ENCODE results near the gene SLC10A2.

Gene SLC10A2

DNA sequence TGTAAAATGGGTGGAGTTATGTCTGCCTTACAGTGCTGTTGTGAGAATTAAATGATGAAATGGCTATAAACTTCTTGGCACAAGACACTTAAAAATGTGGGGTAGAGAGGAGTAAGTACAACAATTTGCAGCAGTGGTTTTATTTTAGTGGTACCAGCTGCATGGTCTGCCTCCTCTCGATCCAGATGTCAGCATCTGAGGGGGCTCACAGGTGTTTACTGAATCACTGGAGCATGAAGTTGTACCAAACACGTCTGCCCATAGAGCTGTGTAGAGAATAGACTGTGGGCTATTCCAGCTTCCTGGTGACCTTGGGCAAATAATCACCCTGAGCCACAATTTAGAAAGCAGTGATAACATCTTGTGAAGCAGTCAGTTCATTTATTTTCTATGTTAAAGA, 11.1 kb downstream of the SLC10A2 start:
- in situ Hi-C loops (cut with HindIII; ENCODE audit: low sequenced_read_pairs), result no loop called here

DNA sequence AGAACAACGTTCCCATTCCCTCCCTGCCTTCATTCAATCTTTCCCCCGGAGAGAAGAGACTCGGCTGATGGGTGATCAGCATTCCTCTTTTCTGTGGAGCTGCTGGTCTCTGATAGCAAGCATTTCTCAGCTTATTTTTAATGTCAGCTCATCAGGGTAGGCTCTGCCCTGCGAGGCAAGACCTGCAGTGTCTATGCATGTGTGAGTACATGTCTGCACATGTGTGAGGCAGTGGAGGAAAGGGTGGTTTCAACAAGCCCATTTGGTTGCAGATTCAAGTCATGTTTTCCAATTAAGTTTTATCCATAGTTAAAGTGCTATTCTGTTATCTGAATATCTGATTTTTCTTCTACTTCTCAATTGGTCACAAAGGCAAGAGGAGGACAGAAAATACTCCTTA, 19.5 kb downstream of the SLC10A2 start:
- in situ Hi-C loops (cut with HindIII; ENCODE audit: low sequenced_read_pairs), result no loop called here

DNA sequence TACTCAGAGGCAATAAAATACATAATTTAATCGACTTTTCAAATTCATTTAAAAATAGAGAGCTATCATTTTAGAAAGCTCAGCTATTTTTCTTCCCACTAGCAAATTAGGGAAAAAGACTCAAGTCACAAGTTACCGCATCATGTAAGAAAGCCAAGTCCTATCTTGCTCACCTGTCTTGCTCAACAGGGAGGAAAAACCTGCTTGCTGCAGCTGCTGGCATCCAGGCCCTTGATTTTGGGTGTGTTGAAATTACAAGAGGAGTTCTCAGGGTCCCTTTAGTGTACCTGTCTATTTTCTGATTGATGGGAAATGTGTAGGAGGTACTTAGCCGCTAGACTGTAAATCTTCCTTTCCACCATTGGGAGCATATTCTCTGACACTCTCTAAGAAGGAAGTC, 22.2 kb downstream of the SLC10A2 start:
- in situ Hi-C loops (cut with HindIII; ENCODE audit: low sequenced_read_pairs), result no loop called here

- in situ Hi-C loops (cut with HindIII; ENCODE audit: low sequenced_read_pairs), result no loop called here
Observed at GRCh38 chr13:103040006-103040405, 26.2 kb downstream of the SLC10A2 start.

- in situ Hi-C loops (cut with HindIII; ENCODE audit: low sequenced_read_pairs), result no loop called here
Observed at GRCh38 chr13:103039183-103039582, 27.0 kb downstream of the SLC10A2 start.

GRCh38 chr13:103036268-103036667, 29.9 kb downstream of the SLC10A2 start:
- in situ Hi-C loops (cut with HindIII; ENCODE audit: low sequenced_read_pairs), result no loop called here

- in situ Hi-C loops (cut with HindIII; ENCODE audit: low sequenced_read_pairs), result no loop called here
Observed at GRCh38 chr13:103033999-103034398, 32.2 kb downstream of the SLC10A2 start.

DNA sequence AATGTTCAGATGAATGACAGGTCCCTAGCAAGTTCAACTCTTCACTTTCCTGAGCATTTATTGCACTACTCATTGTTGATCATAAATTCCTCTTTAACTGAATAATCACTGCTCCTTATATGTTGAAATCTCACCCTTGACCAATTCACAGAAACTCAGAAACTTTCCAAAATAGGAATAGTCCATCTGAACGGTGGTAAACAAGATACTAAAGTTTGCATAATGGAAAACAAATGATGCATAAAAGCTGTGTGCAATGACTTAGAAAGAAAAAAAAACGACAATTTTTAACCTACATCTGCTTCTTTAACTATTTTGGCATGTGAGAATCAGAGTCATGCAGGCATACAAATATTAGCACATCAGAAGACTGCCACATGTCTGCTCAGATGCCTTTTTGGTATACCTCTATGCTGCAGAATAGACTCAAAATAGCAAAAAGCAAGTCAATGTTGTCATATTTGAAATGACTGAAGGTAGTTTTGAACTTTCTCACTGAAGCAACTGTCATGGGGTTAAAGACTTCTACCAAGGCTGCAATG, 34.8 kb downstream of the SLC10A2 start:
- in situ Hi-C loops (cut with HindIII; ENCODE audit: low sequenced_read_pairs), result no loop called here

- in situ Hi-C loops (cut with HindIII; ENCODE audit: low sequenced_read_pairs), result no loop called here
Observed at GRCh38 chr13:103030776-103031175, 35.4 kb downstream of the SLC10A2 start.

GRCh38 chr13:103029798-103030197, 36.4 kb downstream of the SLC10A2 start:
- in situ Hi-C loops (cut with HindIII; ENCODE audit: low sequenced_read_pairs), result no loop called here

DNA sequence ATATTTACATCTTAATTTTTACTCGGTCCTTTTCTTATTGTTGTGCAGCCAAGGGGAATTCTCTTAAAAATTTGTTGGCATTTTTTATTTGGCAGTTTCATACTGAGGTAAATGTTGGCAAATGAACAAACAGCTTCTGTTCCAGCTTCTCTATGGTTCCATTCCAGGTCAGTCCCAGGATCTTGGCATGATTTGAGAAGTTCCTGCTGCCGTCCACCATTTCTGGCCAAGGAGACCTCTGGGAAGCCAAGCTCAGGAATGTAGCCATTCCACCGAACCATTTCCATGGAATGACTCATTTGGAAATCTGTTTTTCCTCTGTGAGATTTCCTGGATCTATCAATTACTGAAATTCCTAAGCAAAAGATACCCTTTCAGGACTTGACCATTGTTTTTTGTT, 43.9 kb downstream of the SLC10A2 start:
- in situ Hi-C loops (cut with HindIII; ENCODE audit: low sequenced_read_pairs), result no loop called here

- in situ Hi-C loops (cut with HindIII; ENCODE audit: low sequenced_read_pairs), result no loop called here
Observed at GRCh38 chr13:103018556-103018955, 47.7 kb downstream of the SLC10A2 start.

DNA sequence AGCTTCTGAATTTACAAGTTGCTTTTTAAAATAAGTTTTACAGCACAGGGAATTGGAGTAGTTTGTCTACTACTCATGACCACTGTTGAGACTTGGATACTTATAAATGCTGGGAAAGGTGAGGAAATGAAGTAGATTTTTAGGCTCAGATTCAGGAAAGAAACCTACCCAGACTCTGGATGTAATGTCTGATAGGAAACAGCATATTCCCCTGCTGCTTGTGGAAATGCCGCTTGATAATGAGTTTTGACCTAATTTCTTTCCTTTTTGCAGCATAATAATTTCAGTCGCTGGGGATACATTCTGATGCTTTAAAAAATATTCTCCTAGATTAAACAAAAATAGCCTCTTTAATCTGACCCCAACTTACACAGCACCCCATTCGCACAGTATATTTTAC, 53.6 kb downstream of the SLC10A2 start:
- in situ Hi-C loops (cut with HindIII; ENCODE audit: low sequenced_read_pairs), result no loop called here

- in situ Hi-C loops (cut with HindIII; ENCODE audit: low sequenced_read_pairs), result no loop called here
Observed at GRCh38 chr13:103009051-103009840, 57.0 kb downstream of the SLC10A2 start.

- in situ Hi-C loops (cut with HindIII; ENCODE audit: low sequenced_read_pairs), result no loop called here
Observed at GRCh38 chr13:103007427-103007762, 58.8 kb downstream of the SLC10A2 start.

GRCh38 chr13:103006641-103007426, 59.4 kb downstream of the SLC10A2 start:
- in situ Hi-C loops (cut with HindIII; ENCODE audit: low sequenced_read_pairs), result no loop called here

GRCh38 chr13:103004661-103005345, 61.4 kb downstream of the SLC10A2 start:
- in situ Hi-C loops (cut with HindIII; ENCODE audit: low sequenced_read_pairs), result no loop called here

DNA sequence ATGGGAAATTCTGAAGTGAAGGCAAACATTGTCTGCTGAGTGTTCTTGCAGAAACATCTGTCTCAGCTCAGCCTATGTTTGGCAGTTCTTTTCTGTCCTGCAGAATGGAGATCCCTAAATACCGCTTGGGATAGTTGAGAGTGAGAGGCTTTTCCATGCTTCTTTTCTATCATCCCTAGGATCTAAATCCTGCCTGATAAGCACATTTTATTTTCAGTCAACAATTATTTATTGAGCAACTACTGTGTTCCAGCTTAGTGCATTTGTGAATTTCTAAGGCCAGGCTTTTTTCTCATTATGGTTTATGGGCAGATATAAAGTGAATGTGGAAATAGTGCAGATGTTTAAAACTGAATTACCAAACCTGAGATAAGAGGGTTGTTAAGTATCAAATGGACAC, 62.6 kb downstream of the SLC10A2 start:
- in situ Hi-C loops (cut with HindIII; ENCODE audit: low sequenced_read_pairs), result no loop called here

GRCh38 chr13:103002279-103002678, 63.9 kb downstream of the SLC10A2 start:
- in situ Hi-C loops (cut with HindIII; ENCODE audit: low sequenced_read_pairs), result no loop called here

- in situ Hi-C loops (cut with HindIII; ENCODE audit: low sequenced_read_pairs), result no loop called here
Observed at GRCh38 chr13:103000157-103000556, 66.1 kb downstream of the SLC10A2 start.

DNA sequence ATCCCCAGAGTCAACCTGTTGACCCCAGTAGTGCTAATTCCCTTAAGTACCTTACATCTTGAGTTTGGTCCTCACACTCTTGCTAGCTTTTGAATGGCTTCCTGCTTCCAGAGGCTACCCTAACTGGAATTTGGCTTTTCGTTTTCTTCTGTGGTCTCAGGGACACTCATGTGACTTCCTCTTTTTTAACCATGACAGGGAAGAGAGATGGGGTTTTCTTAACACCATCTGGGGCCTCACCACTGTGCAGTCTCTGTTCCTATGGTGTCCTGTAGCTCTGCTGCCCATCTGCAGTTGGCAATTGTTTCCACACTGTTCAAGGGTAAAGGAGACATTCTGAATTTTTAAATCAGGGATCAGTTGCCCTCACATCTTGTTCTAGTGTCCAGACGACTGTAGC, 66.7 kb downstream of the SLC10A2 start:
- in situ Hi-C loops (cut with HindIII; ENCODE audit: low sequenced_read_pairs), result no loop called here

All from DLD1 (cell line).